Gastrocnemius medialis (tissue), 4 donors: ENCODE measurements around the gene MSANTD2.

Experiments used
- CTCF ChIP-seq, 5 experiments: fragments of 450-650 bp in 3 of 5; fragments of 200-600 bp in 2 of 5; sonication (generic) in 2 of 5; IDR thresholded peaks in 4 of 5; conservative IDR thresholded peaks in 1 of 5; 1 replicate in 4 of 5; 2 replicates in 1 of 5; pipeline ENCODE4 v1.5.1; 2016 to 2019; ENCODE audit warnings: antibody characterized with exemption in 5 of 5, mild to moderate bottlenecking in 3 of 5, moderate library complexity in 3 of 5
- POLR2A ChIP-seq, 2 donors: fragments of 450-650 bp; IDR thresholded peaks; one replicate each; pipeline ENCODE4 v1.6.1; 2017; ENCODE audit warnings: antibody characterized with exemption in 2 of 2, mild to moderate bottlenecking in 2 of 2, moderate library complexity in 2 of 2

- no peak for TF ChIP-seq POLR2A (IDR thresholded peaks at IDR 0.05)
- TF ChIP-seq CTCF (IDR thresholded peaks at IDR 0.05 in 4 of 5, conservative IDR thresholded peaks at IDR 0.05 in 1 of 5) = no peak
Observed at GRCh38 chr11:124842305-124842704, 42.1 kb upstream of the MSANTD2 start.
